CD4-positive, alpha-beta T cell treated with Interleukin-4 for 4 hours (primary cell): ENCODE data around the gene RAD54L2.
"Not testable (repeated sequence)": the region's sequence is repeated elsewhere in the genome, so short reads cannot be mapped to it uniquely, and the experiment has no call there.

Source experiments
- DNase-seq: peaks from one replicate; pipeline ENCODE4 v3.0.0-alpha.2; 2020

Gene RAD54L2

DNA sequence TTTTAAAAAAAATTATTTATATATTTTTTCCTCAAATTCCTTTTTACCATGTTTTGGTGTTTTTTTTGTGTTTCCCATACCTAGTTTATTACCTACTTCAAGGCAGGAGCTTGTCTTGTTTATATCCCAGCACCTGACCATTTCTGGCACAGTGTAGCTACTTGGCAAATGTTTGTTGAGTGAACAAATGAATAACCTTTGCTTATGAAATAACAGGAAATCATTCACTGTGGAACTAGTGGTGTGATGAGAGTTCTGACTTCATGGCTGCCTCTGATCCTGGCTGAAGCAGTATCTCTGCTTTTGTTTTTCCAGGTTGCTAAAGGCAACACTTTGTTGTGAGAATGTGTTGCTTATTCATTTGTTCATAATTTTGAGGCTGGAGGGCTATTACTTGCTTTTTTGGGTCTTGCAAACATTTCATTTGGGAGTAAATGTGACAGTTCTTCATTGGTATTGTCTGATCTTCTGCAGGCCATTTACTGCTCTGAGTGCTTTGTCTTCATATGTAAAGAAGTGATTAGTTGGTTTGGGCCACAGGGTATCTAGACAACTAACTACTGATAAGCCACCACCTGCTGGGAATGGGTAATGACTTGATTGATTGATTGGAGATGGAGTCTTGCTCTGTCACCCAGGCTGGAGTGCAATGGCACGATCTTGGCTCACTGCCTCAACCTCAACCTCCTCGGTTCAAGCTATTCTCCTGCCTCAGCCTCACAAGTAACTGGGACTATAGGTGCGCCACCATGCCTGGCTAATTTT, 5.7 kb downstream of the RAD54L2 start:
- no peak for DNase-seq

DNA sequence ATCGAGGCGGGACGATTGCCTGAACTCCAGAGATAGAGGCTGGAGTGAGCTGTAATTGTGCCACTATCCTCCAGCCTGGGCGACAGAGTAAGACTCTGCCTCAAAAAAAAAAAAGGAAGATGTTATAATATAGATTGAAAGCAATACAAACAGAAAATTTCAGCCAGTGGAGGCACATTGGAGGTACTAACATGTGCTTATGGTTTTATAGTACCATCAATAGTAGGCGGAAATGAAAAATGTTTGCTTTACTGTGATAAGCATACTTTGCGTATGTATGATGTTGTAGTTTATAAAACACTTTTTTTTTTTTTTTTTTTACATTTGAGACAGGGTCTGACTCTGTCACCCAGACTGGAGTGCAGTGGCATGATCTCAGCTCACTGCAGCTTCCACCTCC, 8.8 kb downstream of the RAD54L2 start:
- DNase-seq: no peak

DNA sequence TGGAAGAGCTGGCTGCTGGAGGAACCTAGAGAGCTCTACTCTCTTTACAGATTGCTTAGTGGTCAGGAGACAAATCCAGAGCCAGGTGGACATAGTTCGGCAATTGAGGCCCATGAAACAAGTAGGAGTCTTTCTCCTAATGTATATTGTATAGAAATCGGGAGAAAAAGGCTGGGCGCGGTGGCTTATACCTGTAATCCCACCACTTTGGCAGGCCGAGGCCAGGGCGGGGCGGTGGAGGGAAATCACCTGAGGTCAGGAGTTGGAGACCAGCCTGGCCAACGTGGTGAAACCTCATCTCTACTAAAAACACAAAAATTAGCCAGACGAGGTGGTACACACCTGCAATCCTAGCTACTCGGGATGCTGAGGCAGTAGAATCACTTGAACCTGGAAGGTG, 10.8 kb downstream of the RAD54L2 start:
- no peak for DNase-seq

DNA sequence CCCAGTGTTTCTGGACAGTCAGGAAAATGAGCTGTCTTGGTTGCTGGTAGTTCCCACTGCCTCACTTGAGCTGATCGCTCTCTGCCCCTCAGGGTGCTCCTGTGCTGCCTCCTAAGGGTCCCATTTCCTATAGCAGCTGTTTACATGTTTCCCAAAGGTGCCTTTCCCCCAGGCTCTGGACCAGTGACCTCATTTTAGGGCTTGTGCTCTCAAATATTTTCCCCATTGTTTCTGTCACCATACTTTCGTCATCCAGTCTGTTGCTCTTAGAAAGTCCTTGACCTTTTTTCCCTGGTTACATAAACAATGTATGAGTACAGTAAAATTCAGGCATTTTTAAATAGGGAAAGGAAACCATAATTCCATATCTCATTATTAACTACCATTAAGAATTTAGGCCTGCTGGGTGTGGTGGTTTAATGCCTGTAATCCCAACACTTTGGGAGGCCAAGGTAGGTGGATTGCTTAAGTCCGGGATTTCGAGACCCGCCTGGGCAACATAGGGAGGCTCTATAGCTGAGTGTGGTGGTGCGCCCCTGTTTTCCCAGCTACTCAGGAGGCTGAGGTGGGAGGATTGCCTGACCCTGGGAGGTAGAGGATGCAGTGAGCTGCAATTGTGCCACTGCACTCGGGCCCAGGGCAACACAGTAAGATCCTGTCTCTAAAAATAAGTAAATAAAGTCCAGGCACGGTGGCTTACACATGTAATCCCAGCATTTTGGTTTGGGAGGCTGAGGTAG, 11.7 kb downstream of the RAD54L2 start:
- no peak for DNase-seq

DNA sequence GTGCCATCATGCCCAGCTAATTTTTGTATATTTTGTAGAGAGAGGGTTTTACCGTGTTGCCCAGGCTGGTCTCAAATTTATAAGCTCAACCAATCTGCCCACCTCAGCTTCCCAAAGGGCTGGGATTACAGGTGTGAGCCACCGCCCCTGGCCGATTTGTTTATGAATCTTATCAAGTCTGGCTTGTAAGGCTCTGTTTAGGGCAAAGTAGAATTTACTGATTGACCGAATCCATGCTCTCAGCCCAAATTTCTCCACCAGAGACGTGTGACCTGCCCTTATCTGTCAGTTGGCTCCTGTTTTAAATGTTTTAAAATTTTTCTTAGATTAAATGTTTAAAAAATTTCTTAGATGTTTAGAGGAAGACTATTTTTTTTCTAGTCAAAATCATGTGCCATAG, 19.5 kb downstream of the RAD54L2 start:
- DNase-seq: no peak

DNA sequence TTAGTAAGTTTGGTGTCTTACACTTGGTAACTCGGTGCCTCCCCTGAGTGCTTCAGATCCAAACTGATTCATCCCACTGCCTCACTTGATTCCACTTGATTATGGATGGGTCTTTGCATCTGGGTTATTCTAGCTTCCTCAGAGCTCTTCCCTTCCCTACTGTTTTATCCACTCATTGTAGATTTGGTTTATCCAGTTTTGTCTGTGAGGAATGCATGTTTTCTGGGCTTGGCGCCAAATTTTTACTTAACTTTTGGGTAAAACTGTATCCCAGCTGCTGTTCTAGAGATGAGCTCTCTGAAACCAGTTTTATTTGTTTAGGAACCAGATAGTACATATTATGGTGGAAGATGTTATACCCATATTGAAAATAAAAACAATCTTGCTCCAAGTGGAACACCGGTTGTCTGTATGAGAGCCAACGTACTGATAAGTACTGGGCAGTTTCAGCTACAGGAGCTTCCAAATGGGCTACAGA, 20.9 kb downstream of the RAD54L2 start:
- no peak for DNase-seq

DNA sequence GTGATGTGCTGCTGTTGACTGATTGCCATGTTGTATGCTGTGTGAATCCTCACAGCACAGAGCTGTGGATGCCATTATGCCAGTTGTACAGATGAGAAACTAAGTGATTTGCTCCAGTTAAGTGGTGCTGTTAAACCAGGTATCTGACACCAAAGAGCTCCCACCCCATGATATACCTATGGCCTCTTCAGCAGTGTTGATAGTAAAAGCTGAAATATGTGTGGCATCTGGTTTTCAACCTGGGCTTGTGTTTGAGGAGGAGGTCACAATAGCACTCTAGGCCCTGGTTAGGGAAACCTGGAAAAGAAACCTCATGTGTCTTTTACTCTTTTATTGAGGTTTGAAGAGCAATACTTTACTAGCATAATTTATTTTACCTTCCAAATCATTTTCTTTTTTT, 21.4 kb downstream of the RAD54L2 start:
- DNase-seq: no peak

DNA sequence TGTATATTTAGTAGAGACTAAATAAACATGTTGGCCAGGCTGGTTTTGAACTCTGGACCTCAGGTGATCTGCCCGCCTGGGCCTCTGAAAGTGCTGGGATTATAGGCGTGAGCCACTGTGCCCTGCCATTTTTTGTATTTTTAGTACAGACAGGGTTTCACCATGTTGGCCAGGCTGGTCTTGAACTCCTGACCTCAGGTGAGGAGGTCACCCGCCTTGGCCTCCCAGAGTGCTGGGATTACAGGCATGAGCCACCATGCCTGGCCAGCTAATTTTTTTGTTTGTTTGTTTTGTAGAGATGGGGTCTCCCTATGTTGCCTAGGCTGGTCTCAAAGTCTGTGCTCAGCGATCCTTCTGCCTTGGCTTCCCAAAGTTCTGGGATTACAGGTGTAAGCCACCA, 23.9 kb downstream of the RAD54L2 start:
- not testable (repeated sequence) for DNase-seq

DNA sequence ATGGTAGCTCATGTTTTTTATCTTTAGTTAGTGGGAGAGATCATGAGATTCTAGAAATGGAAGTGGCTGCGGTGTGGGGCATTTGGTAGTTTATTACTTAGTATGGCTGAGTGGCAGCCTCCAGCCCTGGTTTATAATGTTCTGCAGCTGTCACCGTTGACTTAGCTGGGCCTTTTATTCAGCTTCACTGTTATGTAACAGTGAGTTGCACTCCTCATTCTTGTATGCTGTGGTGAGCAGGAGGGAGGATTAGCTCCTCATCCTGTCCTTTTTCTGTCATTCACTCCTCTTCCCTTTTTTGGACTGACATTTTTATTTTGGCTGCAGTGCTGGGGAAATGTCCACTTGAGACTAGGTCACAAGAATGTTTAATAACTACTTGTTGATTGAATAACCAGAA, 29.5 kb downstream of the RAD54L2 start:
- DNase-seq: no peak

DNA sequence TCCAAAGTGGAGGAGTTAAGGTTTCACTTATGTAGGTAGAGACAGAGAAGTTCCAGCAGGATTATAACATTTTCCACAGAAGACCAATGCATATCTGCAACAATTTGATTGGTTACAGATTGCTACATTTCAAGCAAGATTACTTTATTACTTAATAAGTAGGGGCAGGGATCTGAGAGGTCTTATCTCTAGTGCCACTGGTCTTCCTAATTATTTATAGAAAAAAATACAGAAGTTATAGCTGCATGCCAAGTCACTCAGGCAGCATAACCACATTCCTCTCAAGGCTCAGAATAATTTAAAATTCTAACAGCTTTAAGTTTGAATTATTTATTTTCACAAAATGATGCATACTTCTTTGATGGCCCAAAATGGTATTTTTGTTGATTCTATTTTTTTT, 30.5 kb downstream of the RAD54L2 start:
- DNase-seq: no peak

DNA sequence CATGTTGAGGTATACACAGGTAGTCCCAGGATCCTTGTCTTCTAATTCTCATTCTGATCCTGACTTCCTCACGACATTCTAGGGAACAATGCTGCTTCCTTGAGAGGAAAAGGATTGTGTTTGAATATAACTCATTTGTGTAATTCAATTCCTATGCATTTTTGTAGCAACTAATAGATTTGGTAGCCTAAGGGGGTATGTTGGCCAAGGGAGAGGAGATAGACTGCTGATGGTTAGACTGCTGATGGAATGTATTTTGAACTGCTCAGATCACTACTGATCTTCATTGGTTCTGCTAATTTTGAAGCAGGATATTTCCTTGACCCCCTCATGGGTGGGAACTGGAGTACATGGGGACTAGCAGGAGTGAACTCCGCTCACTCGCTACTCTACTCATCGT, 39.7 kb downstream of the RAD54L2 start:
- no peak for DNase-seq

DNA sequence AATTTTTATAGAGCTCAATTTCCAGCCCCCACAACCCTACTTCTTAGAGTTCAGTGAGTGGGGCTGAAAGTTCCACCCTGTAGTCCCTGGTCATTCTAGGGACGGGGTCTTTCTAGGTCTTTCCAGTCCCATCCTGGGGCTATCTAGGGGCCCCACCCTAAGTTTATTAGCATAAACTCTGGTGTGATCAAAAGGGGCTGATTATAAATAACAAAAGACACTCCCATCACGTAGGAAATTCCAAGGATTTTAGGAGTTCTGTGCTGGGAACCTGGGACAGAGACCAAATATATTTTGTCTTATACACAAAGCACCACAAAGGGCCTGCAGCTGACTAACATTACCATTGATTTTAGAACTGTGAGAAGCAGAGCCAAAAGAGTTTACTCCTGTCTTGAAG, 41.9 kb downstream of the RAD54L2 start:
- no peak for DNase-seq

DNA sequence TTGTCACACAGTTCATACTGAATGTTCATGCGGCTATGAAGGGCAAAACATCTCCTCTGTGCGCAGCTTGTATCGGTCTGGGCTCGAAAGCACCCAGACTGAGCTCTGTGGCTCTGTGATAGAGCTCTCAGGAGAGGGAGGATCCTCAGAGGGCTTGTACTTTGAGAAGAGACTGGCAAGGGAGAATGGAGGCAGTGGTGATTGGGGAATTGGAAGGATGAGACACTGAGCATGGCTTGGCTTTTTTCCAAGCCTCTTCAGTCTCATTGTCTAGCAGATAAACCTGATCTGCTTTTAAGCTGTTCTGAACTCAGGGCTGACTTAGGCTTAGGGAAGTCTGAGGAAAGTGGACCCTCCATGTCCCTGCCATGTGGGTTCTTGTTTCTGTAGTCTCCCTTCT, 43.0 kb downstream of the RAD54L2 start:
- DNase-seq: no peak

DNA sequence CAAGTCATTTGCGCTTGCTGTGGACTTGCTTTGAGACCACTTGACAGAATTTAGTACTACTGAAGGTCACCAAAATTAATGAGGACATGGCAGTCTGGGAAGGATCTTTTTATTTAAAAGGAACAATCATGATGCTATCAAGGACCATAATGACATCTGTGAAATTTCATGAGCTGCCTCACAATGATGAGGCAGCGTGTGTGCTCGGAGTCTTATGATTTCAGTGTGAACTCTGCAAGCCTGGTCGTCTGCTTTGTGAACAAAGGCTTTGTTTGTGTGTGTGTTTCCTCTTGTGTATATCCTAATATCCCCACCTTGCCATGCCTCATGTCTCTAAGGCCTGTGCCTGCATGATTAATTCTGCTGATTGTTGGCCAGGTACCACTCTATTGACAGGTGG, 46.7 kb downstream of the RAD54L2 start:
- no peak for DNase-seq

DNA sequence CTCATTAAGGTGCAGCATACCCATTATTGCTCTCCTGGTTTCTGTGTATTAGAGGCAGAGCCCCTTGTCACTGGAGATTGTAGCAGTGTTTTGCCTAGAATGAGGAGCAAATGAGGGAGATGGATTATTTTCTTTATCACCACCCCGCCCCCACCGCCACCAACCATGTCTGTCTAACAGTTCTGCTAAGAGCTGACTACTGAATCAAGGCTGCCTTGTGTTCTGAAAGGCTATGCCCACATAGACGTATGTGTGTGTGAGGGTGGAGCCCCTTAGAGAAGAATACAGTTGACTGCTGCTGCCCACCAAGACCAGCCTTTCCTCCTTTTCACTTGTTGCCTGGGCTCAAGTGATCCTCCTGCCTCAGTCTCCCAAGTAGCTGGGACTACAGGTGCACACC, 47.4 kb downstream of the RAD54L2 start:
- no peak for DNase-seq
